ENCODE data around the gene OGG1. TPM values are rescaled to one million over a fixed set of nuclear protein-coding genes. Genes with fewer than 3 reads are reported as not detected.

Gene OGG1
- total and polyA plus RNA-seq, 4 experiments from 2014 or later: 29.2 to 46.9 (median 35.9) TPM

GRCh38 chr3:9780910-9781309 is 31.2 kb downstream of the OGG1 start:
- H3K9me3 ChIP-seq (ENCODE audit: control insufficient read depth in 1 of 2, low read length in 2 of 2): no peaks in the 10 kb centered on the region
- POLR2A ChIA-PET (ENCODE audit: partially characterized antibody): interaction anchor here (0.6 to 2.3 kb wide), 7 partner anchors 10 to 152 kb away, joined by 3 to 11 read pairs (median 3); partner anchors contain the start of genes ARPC4, BRPF1, OGG1 and TADA3
- no peak overlapping the region for H3K4me3 ChIP-seq (ENCODE audit: low read length in 2 of 2)
- intact Hi-C loops (cut with micrococcal nuclease): loop anchor here (5.0 kb wide), 1 partner anchor 956 kb away; no protein-coding TSS in a partner anchor
- H3K27ac Mint-ChIP-seq: peak overlapping the region; percentile 66 to 90 (median 89)
- no peaks in the 10 kb centered on the region for H3K9me3 Mint-ChIP-seq
- H3K4me1 ChIP-seq (ENCODE audit: insufficient read depth, low read length): peaks cover 45% of the 10 kb centered on the region
- no peaks in the 10 kb centered on the region for H3K27me3 ChIP-seq (ENCODE audit: insufficient read depth, low read length)
- peak overlapping the region in 3 of 8 donors; percentile 17 to 77 (median 71) for H3K4me3 Mint-ChIP-seq
- DNase-seq: no peak
- peaks cover 41 to 57% (median 48%) of the 10 kb centered on the region in 4 donors for H3K4me1 Mint-ChIP-seq
- H3K27me3 Mint-ChIP-seq: no peaks in the 10 kb centered on the region
- CTCF ChIA-PET (ENCODE audit: partially characterized antibody): interaction anchor here (1.1 to 1.9 kb wide), 5 partner anchors 9 to 151 kb away, joined by 3 to 8 read pairs (median 3); partner anchors contain the start of genes ARPC4 and TADA3
- H3K27ac ChIP-seq (ENCODE audit: low read depth, low read length): no peak overlapping the region
- peaks cover 22 to 34% of the 10 kb centered on the region in 2 donors for H3K36me3 Mint-ChIP-seq
- peaks cover 14% of the 10 kb centered on the region for H3K36me3 ChIP-seq (ENCODE audit: insufficient read depth, low read length)

GRCh38 chr3:9781551-9781950 is 31.8 kb downstream of the OGG1 start:
- intact Hi-C loops (cut with micrococcal nuclease): loop anchor here (5.0 kb wide), 1 partner anchor 956 kb away; no protein-coding TSS in a partner anchor
- ChIA-PET POLR2A (ENCODE audit: partially characterized antibody) (interaction anchor here (0.6 to 2.3 kb wide), 7 partner anchors 9 to 151 kb away, joined by 3 to 15 read pairs (median 3); partner anchors contain the start of genes ARPC4, BRPF1, OGG1 and TADA3), CTCF (ENCODE audit: partially characterized antibody) (interaction anchor here (0.5 to 1.9 kb wide), 8 partner anchors 9 to 370 kb away, joined by 3 to 8 read pairs (median 3); partner anchors contain the start of genes ARPC4, BRPF1 and TADA3)
- H3K9me3 Mint-ChIP-seq: no peaks in the 10 kb centered on the region
- H3K27me3 ChIP-seq (ENCODE audit: insufficient read depth, low read length): no peaks in the 10 kb centered on the region
- H3K4me1 ChIP-seq (ENCODE audit: insufficient read depth, low read length): peaks cover 45% of the 10 kb centered on the region
- H3K4me1 Mint-ChIP-seq: peaks cover 42 to 60% (median 52%) of the 10 kb centered on the region in 4 donors
- H3K27ac Mint-ChIP-seq: peak overlapping the region in 3 of 7 donors; percentile 66 to 88 (median 68)
- H3K4me3 Mint-ChIP-seq: peak overlapping the region in 2 of 8 donors; percentile 16 to 24
- peaks cover 18% of the 10 kb centered on the region for H3K36me3 ChIP-seq (ENCODE audit: insufficient read depth, low read length)
- no peak overlapping the region for H3K4me3 ChIP-seq (ENCODE audit: low read length in 2 of 2)
- peaks cover 28 to 39% of the 10 kb centered on the region in 2 donors for H3K36me3 Mint-ChIP-seq
- no peaks in the 10 kb centered on the region for H3K9me3 ChIP-seq (ENCODE audit: control insufficient read depth in 1 of 2, low read length in 2 of 2)
- no peak for DNase-seq
- H3K27me3 Mint-ChIP-seq: no peaks in the 10 kb centered on the region
- H3K27ac ChIP-seq (ENCODE audit: low read depth, low read length): no peak overlapping the region

GRCh38 chr3:9781978-9782603 is 32.3 kb downstream of the OGG1 start:
- Histone ChIP-seq H3K4me3 (ENCODE audit: low read length in 2 of 2) (no peak overlapping the region), H3K4me1 (ENCODE audit: insufficient read depth, low read length) (peaks cover 48% of the 10 kb centered on the region), H3K36me3 (ENCODE audit: insufficient read depth, low read length) (peaks cover 23% of the 10 kb centered on the region), H3K9me3 (ENCODE audit: control insufficient read depth in 1 of 2, low read length in 2 of 2) (no peaks in the 10 kb centered on the region), H3K27me3 (ENCODE audit: insufficient read depth, low read length) (no peaks in the 10 kb centered on the region), H3K27ac (ENCODE audit: low read depth, low read length) (no peak overlapping the region)
- Mint-ChIP-seq H3K4me3 (peak overlapping the region in 2 of 8 donors; percentile 24 to 46), H3K4me1 (peaks cover 41 to 61% (median 54%) of the 10 kb centered on the region in 4 donors), H3K9me3 (no peaks in the 10 kb centered on the region), H3K27me3 (no peaks in the 10 kb centered on the region), H3K27ac (peak overlapping the region in 5 of 7 donors; percentile 9 to 89 (median 43)), H3K36me3 (peaks cover 33 to 44% of the 10 kb centered on the region in 2 donors)
- ChIA-PET CTCF (ENCODE audit: partially characterized antibody) (interaction anchor here (0.5 to 1.9 kb wide), 8 partner anchors 8 to 370 kb away, joined by 3 to 8 read pairs (median 3); partner anchors contain the start of genes ARPC4, BRPF1 and TADA3), POLR2A (ENCODE audit: partially characterized antibody) (interaction anchor here (1.2 to 2.3 kb wide), 7 partner anchors 9 to 151 kb away, joined by 3 to 15 read pairs (median 3); partner anchors contain the start of genes ARPC4, BRPF1, OGG1 and TADA3)
- intact Hi-C loops (cut with micrococcal nuclease): loop anchor here (5.0 kb wide), 1 partner anchor 955 kb away; no protein-coding TSS in a partner anchor
- DNase-seq: no peak

GRCh38 chr3:9782770-9783169 is 33.0 kb downstream of the OGG1 start:
- no peaks in the 10 kb centered on the region for H3K27me3 Mint-ChIP-seq
- Histone ChIP-seq H3K4me1 (ENCODE audit: insufficient read depth, low read length) (peaks cover 52% of the 10 kb centered on the region), H3K36me3 (ENCODE audit: insufficient read depth, low read length) (peaks cover 28% of the 10 kb centered on the region), H3K27ac (ENCODE audit: low read depth, low read length) (no peak overlapping the region), H3K27me3 (ENCODE audit: insufficient read depth, low read length) (no peaks in the 10 kb centered on the region), H3K9me3 (ENCODE audit: control insufficient read depth in 1 of 2, low read length in 2 of 2) (no peaks in the 10 kb centered on the region), H3K4me3 (ENCODE audit: low read length in 2 of 2) (no peak overlapping the region)
- H3K4me3 Mint-ChIP-seq: peak overlapping the region in 1 of 8 donors; percentile 24
- H3K9me3 Mint-ChIP-seq: no peaks in the 10 kb centered on the region
- peaks cover 37 to 50% of the 10 kb centered on the region in 2 donors for H3K36me3 Mint-ChIP-seq
- peak overlapping the region in 1 of 7 donors; percentile 59 for H3K27ac Mint-ChIP-seq
- peak in 2 of 5 donors; percentile 11 to 16 for DNase-seq
- ChIA-PET CTCF (ENCODE audit: partially characterized antibody) (interaction anchor here (0.9 to 1.4 kb wide), 4 partner anchors 48 to 163 kb away, joined by 3 to 6 read pairs (median 3); partner anchors contain the start of gene BRPF1), POLR2A (ENCODE audit: partially characterized antibody) (interaction anchor here (1.2 to 2.1 kb wide), 4 partner anchors 8 to 30 kb away, joined by 3 to 15 read pairs (median 4); partner anchors contain the start of genes ARPC4 and TADA3)
- peaks cover 44 to 65% (median 56%) of the 10 kb centered on the region in 4 donors for H3K4me1 Mint-ChIP-seq
- intact Hi-C loops (cut with micrococcal nuclease): loop anchor here (5.0 kb wide), 1 partner anchor 955 kb away; no protein-coding TSS in a partner anchor

- intact Hi-C loops (cut with micrococcal nuclease): loop anchor here (5.0 kb wide), 1 partner anchor 953 kb away; no protein-coding TSS in a partner anchor
- H3K27ac Mint-ChIP-seq: peak overlapping the region in 1 of 7 donors; percentile 60
- H3K27me3 Mint-ChIP-seq: no peaks in the 10 kb centered on the region
- CTCF ChIA-PET (ENCODE audit: partially characterized antibody): no interaction called here
- Histone ChIP-seq H3K36me3 (ENCODE audit: insufficient read depth, low read length) (peaks cover 28% of the 10 kb centered on the region), H3K4me1 (ENCODE audit: insufficient read depth, low read length) (peaks cover 43% of the 10 kb centered on the region), H3K27me3 (ENCODE audit: insufficient read depth, low read length) (no peaks in the 10 kb centered on the region), H3K27ac (ENCODE audit: low read depth, low read length) (no peak overlapping the region), H3K9me3 (ENCODE audit: control insufficient read depth in 1 of 2, low read length in 2 of 2) (no peaks in the 10 kb centered on the region), H3K4me3 (ENCODE audit: low read length in 2 of 2) (no peak overlapping the region)
- peaks cover 40 to 54% of the 10 kb centered on the region in 2 donors for H3K36me3 Mint-ChIP-seq
- no peak overlapping the region for H3K4me3 Mint-ChIP-seq
- peaks cover 39 to 56% (median 48%) of the 10 kb centered on the region in 4 donors for H3K4me1 Mint-ChIP-seq
- no peak for DNase-seq
- POLR2A ChIA-PET (ENCODE audit: partially characterized antibody): no interaction called here
- no peaks in the 10 kb centered on the region for H3K9me3 Mint-ChIP-seq
These were observed 34.2 kb downstream of the OGG1 start for GRCh38 chr3:9783954-9784353.

GRCh38 chr3:9784965-9785364 is 35.2 kb downstream of the OGG1 start:
- Mint-ChIP-seq H3K4me1 (peaks cover 33 to 46% (median 40%) of the 10 kb centered on the region in 4 donors), H3K27me3 (no peaks in the 10 kb centered on the region), H3K36me3 (peaks cover 49 to 64% of the 10 kb centered on the region in 2 donors), H3K4me3 (no peak overlapping the region), H3K27ac (no peak overlapping the region), H3K9me3 (no peaks in the 10 kb centered on the region)
- intact Hi-C loops (cut with micrococcal nuclease): loop anchor here (5.0 kb wide), 1 partner anchor 952 kb away; no protein-coding TSS in a partner anchor
- H3K4me1 ChIP-seq (ENCODE audit: insufficient read depth, low read length): peaks cover 33% of the 10 kb centered on the region
- ChIA-PET POLR2A (ENCODE audit: partially characterized antibody) (no interaction called here), CTCF (ENCODE audit: partially characterized antibody) (interaction anchor here (1.2 kb wide), 1 partner anchor 161 kb away, joined by 4 read pairs; no protein-coding TSS in a partner anchor)
- DNase-seq: no peak
- no peak overlapping the region for H3K27ac ChIP-seq (ENCODE audit: low read depth, low read length)
- no peaks in the 10 kb centered on the region for H3K27me3 ChIP-seq (ENCODE audit: insufficient read depth, low read length)
- no peak overlapping the region for H3K4me3 ChIP-seq (ENCODE audit: low read length in 2 of 2)
- H3K36me3 ChIP-seq (ENCODE audit: insufficient read depth, low read length): peaks cover 36% of the 10 kb centered on the region
- H3K9me3 ChIP-seq (ENCODE audit: control insufficient read depth in 1 of 2, low read length in 2 of 2): no peaks in the 10 kb centered on the region
